ENCODE measurements around the gene ASF1A.

The ASF1A gene

GRCh38 chr6:118869350-118869749, 24.6 kb upstream of the ASF1A start:
- H3K36me3 ChIP-seq (ENCODE audit: control insufficient read depth, insufficient read depth, low read length): no peaks in the 10 kb centered on the region
- no peak overlapping the region for H3K9ac ChIP-seq (ENCODE audit: low read depth, low read length)
- no peaks in the 10 kb centered on the region for H3K9me3 ChIP-seq (ENCODE audit: control insufficient read depth, insufficient read depth, low read length)
- no peaks in the 10 kb centered on the region for H3K4me1 ChIP-seq (ENCODE audit: control insufficient read depth, insufficient read depth, low read length)
- no peak overlapping the region for H3K4me3 ChIP-seq (ENCODE audit: low read depth, low read length)
- H3K27me3 ChIP-seq (ENCODE audit: control insufficient read depth, insufficient read depth, low read length): no peaks in the 10 kb centered on the region

DNA sequence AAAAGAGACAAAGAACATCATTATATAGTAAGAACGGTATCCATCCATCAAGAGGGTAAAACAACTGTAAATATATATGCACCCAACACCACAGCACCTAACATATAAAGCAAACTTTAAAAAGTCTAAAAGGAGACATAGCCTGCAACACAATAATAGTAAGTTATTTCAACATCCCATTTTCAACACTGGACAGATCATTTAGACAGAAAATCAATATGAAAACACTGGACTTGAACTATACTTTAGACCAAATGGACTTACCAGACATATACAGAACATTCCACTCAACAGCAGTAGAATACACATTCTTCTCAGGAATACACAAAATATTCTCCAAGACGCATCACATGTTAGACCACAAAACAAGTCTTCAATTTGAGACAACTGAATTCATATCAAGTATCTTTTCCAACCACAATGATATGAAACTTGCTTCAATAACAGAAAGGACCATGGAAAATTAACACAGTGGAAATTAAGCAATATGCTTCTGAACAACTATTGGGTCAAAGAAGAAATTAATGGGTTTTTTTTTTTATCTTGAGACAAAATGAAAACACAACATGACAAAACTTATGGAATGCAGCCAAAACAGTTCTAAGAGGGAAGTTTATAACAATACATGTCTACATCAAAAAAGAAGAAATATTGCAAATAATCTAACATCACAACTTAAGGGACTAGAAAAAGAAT, 23.9 kb upstream of the ASF1A start:
- H3K9me3 ChIP-seq (ENCODE audit: control insufficient read depth, insufficient read depth, low read length): no peaks in the 10 kb centered on the region
- no peaks in the 10 kb centered on the region for H3K27me3 ChIP-seq (ENCODE audit: control insufficient read depth, insufficient read depth, low read length)
- no peak overlapping the region for H3K9ac ChIP-seq (ENCODE audit: low read depth, low read length)
- no peak overlapping the region for H3K4me3 ChIP-seq (ENCODE audit: low read depth, low read length)
- no peaks in the 10 kb centered on the region for H3K4me1 ChIP-seq (ENCODE audit: control insufficient read depth, insufficient read depth, low read length)
- no peaks in the 10 kb centered on the region for H3K36me3 ChIP-seq (ENCODE audit: control insufficient read depth, insufficient read depth, low read length)

DNA sequence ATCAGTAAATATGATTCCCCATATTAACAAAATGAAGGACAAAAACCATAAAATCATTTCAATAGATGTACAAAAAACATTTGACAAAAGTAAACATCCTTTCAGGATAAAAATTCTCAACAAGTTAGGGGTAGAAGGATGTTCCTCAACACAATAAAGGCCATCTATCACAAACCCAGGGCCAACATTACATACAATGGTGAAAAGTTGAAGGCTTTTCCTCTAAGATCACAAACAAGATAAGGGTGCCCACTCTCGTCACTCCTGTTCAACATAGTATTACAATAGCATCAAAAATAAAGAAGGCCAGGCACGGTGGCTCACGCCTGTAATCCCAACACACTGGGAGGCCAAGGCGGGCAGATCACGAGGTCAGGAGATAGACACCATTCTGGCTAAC, 22.6 kb upstream of the ASF1A start:
- no peak overlapping the region for H3K9ac ChIP-seq (ENCODE audit: low read depth, low read length)
- H3K4me1 ChIP-seq (ENCODE audit: control insufficient read depth, insufficient read depth, low read length): no peaks in the 10 kb centered on the region
- no peaks in the 10 kb centered on the region for H3K9me3 ChIP-seq (ENCODE audit: control insufficient read depth, insufficient read depth, low read length)
- H3K27me3 ChIP-seq (ENCODE audit: control insufficient read depth, insufficient read depth, low read length): no peaks in the 10 kb centered on the region
- H3K36me3 ChIP-seq (ENCODE audit: control insufficient read depth, insufficient read depth, low read length): no peaks in the 10 kb centered on the region
- H3K4me3 ChIP-seq (ENCODE audit: low read depth, low read length): no peak overlapping the region

DNA sequence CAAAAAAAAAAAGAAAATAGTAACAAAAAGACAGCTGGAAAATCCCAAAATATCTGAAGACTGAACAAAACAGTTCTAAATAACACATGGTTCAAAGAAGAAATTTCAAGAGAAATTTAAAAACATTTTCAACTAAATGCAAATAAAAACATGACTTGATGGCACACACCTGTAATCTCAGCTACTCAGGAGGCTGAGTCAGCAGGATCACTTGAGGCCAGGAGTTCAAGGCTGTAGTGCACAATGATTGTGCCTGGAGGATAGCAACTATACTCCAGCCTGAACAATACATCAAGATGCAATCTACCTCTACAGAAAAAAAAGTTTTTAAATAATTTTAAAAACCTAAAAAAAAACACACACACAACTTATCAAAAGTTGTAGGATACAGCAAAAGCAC, 21.6 kb upstream of the ASF1A start:
- Histone ChIP-seq H3K9me3 (ENCODE audit: control insufficient read depth, insufficient read depth, low read length) (no peaks in the 10 kb centered on the region), H3K4me1 (ENCODE audit: control insufficient read depth, insufficient read depth, low read length) (no peaks in the 10 kb centered on the region), H3K9ac (ENCODE audit: low read depth, low read length) (no peak overlapping the region), H3K36me3 (ENCODE audit: control insufficient read depth, insufficient read depth, low read length) (no peaks in the 10 kb centered on the region), H3K27me3 (ENCODE audit: control insufficient read depth, insufficient read depth, low read length) (no peaks in the 10 kb centered on the region), H3K4me3 (ENCODE audit: low read depth, low read length) (no peak overlapping the region)

- H3K9me3 ChIP-seq (ENCODE audit: control insufficient read depth, insufficient read depth, low read length): no peaks in the 10 kb centered on the region
- no peak overlapping the region for H3K4me3 ChIP-seq (ENCODE audit: low read depth, low read length)
- no peaks in the 10 kb centered on the region for H3K27me3 ChIP-seq (ENCODE audit: control insufficient read depth, insufficient read depth, low read length)
- H3K9ac ChIP-seq (ENCODE audit: low read depth, low read length): no peak overlapping the region
- no peaks in the 10 kb centered on the region for H3K36me3 ChIP-seq (ENCODE audit: control insufficient read depth, insufficient read depth, low read length)
- H3K4me1 ChIP-seq (ENCODE audit: control insufficient read depth, insufficient read depth, low read length): no peaks in the 10 kb centered on the region
Observed at GRCh38 chr6:118872726-118873125, 21.2 kb upstream of the ASF1A start.

- Histone ChIP-seq H3K36me3 (ENCODE audit: control insufficient read depth, insufficient read depth, low read length) (no peaks in the 10 kb centered on the region), H3K27me3 (ENCODE audit: control insufficient read depth, insufficient read depth, low read length) (no peaks in the 10 kb centered on the region), H3K4me3 (ENCODE audit: low read depth, low read length) (no peak overlapping the region), H3K9ac (ENCODE audit: low read depth, low read length) (no peak overlapping the region), H3K4me1 (ENCODE audit: control insufficient read depth, insufficient read depth, low read length) (no peaks in the 10 kb centered on the region), H3K9me3 (ENCODE audit: control insufficient read depth, insufficient read depth, low read length) (no peaks in the 10 kb centered on the region)
Observed at GRCh38 chr6:118873239-118873638, 20.7 kb upstream of the ASF1A start.

DNA sequence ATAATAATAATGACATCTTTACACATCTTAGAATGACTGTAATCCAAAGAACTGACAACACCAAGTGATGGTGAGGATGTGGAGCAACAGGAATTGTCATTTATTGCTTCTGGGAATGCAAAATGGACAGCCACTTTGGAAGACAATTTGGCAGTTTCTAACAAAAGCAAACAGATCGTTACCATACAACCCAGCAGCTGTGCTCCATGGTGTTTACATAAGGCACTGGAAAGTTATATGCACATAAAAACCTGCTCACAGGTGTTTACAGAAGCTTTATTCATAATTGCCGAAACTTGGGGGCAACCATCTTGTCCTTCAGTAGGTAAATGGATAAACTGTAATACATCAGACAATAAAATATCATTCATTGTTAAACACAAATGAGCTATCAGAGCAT, 18.3 kb upstream of the ASF1A start:
- H3K36me3 ChIP-seq (ENCODE audit: control insufficient read depth, insufficient read depth, low read length): no peaks in the 10 kb centered on the region
- no peaks in the 10 kb centered on the region for H3K27me3 ChIP-seq (ENCODE audit: control insufficient read depth, insufficient read depth, low read length)
- H3K4me1 ChIP-seq (ENCODE audit: control insufficient read depth, insufficient read depth, low read length): no peaks in the 10 kb centered on the region
- no peak overlapping the region for H3K4me3 ChIP-seq (ENCODE audit: low read depth, low read length)
- no peak overlapping the region for H3K9ac ChIP-seq (ENCODE audit: low read depth, low read length)
- H3K9me3 ChIP-seq (ENCODE audit: control insufficient read depth, insufficient read depth, low read length): no peaks in the 10 kb centered on the region

GRCh38 chr6:118876198-118876597, 17.8 kb upstream of the ASF1A start:
- Histone ChIP-seq H3K4me3 (ENCODE audit: low read depth, low read length) (no peak overlapping the region), H3K9me3 (ENCODE audit: control insufficient read depth, insufficient read depth, low read length) (no peaks in the 10 kb centered on the region), H3K27me3 (ENCODE audit: control insufficient read depth, insufficient read depth, low read length) (no peaks in the 10 kb centered on the region), H3K4me1 (ENCODE audit: control insufficient read depth, insufficient read depth, low read length) (no peaks in the 10 kb centered on the region), H3K9ac (ENCODE audit: low read depth, low read length) (no peak overlapping the region), H3K36me3 (ENCODE audit: control insufficient read depth, insufficient read depth, low read length) (no peaks in the 10 kb centered on the region)

DNA sequence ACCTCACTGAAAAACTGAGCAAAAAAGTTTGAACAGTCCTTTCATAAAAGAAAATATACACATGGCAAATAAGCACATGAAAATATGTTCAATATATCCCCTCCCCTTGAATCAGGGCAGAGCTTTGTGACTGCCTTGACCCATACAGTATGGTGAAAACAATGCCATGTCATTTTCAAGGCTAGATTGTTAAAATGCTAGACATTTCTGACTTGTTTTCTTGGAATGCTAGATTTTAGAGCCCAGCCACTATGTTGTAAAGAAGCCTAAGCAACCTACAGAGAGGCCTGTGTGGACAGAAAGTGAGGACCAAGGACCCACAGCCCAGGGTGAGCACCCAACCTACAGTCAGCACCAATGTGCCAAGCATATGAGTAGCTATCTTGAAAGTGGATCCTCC, 17.1 kb upstream of the ASF1A start:
- Histone ChIP-seq H3K4me3 (ENCODE audit: low read depth, low read length) (no peak overlapping the region), H3K9ac (ENCODE audit: low read depth, low read length) (no peak overlapping the region)

GRCh38 chr6:118877806-118878205, 16.1 kb upstream of the ASF1A start:
- Histone ChIP-seq H3K4me1 (ENCODE audit: control insufficient read depth, insufficient read depth, low read length) (peaks cover 11% of the 10 kb centered on the region), H3K27me3 (ENCODE audit: control insufficient read depth, insufficient read depth, low read length) (no peaks in the 10 kb centered on the region), H3K4me3 (ENCODE audit: low read depth, low read length) (no peak overlapping the region), H3K36me3 (ENCODE audit: control insufficient read depth, insufficient read depth, low read length) (no peaks in the 10 kb centered on the region), H3K9ac (ENCODE audit: low read depth, low read length) (no peak overlapping the region), H3K9me3 (ENCODE audit: control insufficient read depth, insufficient read depth, low read length) (no peaks in the 10 kb centered on the region)

More for the DNA sequence above, 17.1 kb upstream of the ASF1A start:
- peaks cover 2% of the 10 kb centered on the region for H3K4me1 ChIP-seq (ENCODE audit: control insufficient read depth, insufficient read depth, low read length)
- no peaks in the 10 kb centered on the region for H3K27me3 ChIP-seq (ENCODE audit: control insufficient read depth, insufficient read depth, low read length)
- no peaks in the 10 kb centered on the region for H3K9me3 ChIP-seq (ENCODE audit: control insufficient read depth, insufficient read depth, low read length)
- H3K36me3 ChIP-seq (ENCODE audit: control insufficient read depth, insufficient read depth, low read length): no peaks in the 10 kb centered on the region

GRCh38 chr6:118881440-118882313, 12.3 kb upstream of the ASF1A start:
- peaks cover 11% of the 10 kb centered on the region for H3K4me1 ChIP-seq (ENCODE audit: control insufficient read depth, insufficient read depth, low read length)
- no peaks in the 10 kb centered on the region for H3K27me3 ChIP-seq (ENCODE audit: control insufficient read depth, insufficient read depth, low read length)
- no peak overlapping the region for H3K9ac ChIP-seq (ENCODE audit: low read depth, low read length)
- no peak overlapping the region for H3K4me3 ChIP-seq (ENCODE audit: low read depth, low read length)
- H3K9me3 ChIP-seq (ENCODE audit: control insufficient read depth, insufficient read depth, low read length): no peaks in the 10 kb centered on the region
- no peaks in the 10 kb centered on the region for H3K36me3 ChIP-seq (ENCODE audit: control insufficient read depth, insufficient read depth, low read length)

- no peak overlapping the region for H3K4me3 ChIP-seq (ENCODE audit: low read depth, low read length)
- no peaks in the 10 kb centered on the region for H3K36me3 ChIP-seq (ENCODE audit: control insufficient read depth, insufficient read depth, low read length)
- H3K9me3 ChIP-seq (ENCODE audit: control insufficient read depth, insufficient read depth, low read length): no peaks in the 10 kb centered on the region
- no peaks in the 10 kb centered on the region for H3K27me3 ChIP-seq (ENCODE audit: control insufficient read depth, insufficient read depth, low read length)
- peaks cover 11% of the 10 kb centered on the region for H3K4me1 ChIP-seq (ENCODE audit: control insufficient read depth, insufficient read depth, low read length)
- no peak overlapping the region for H3K9ac ChIP-seq (ENCODE audit: low read depth, low read length)
Observed at GRCh38 chr6:118882314-118882905, 11.5 kb upstream of the ASF1A start.
